Activated T-cell treated with anti-CD3 and anti-CD28 coated beads, Interleukin-2, amount 50 U/mL, for 72 hours (primary cell): ENCODE measurements around the gene DPYD. TPM values are rescaled to one million over a fixed set of nuclear protein-coding genes. Genes with fewer than 3 reads are reported as not detected.

ENCODE experiments used
- ATAC-seq, 2 donors: fragments of 150-1000 bp; cut with Tn5 transposase; replicated peaks in 1 of 2; 2 replicates each; pipeline ENCODE4 v1.10.0; 2021; ENCODE audit warnings: moderate library complexity in 2 of 2, mild to moderate bottlenecking in 1 of 2
- DNase-seq, 2 donors: peaks; one replicate each; pipeline ENCODE4 v3.0.0; 2021 to 2022; ENCODE audit warnings: mixed read lengths in 1 of 2
- H3K27ac Mint-ChIP-seq: one replicate; pipeline ENCODE4 v1.8.0; 2022; ENCODE audit warnings: mild to moderate bottlenecking, moderate library complexity, mixed read lengths
- H3K27me3 Mint-ChIP-seq: one replicate; pipeline ENCODE4 v1.8.0; 2022; ENCODE audit warnings: low read depth, mixed read lengths
- H3K36me3 Mint-ChIP-seq, 2 donors: one replicate each; pipeline ENCODE4 v1.8.0; 2022; ENCODE audit warnings: mixed read lengths in 2 of 2, mild to moderate bottlenecking in 1 of 2; ENCODE audit not compliant: insufficient read depth in 2 of 2
- H3K4me1 Mint-ChIP-seq: one replicate; pipeline ENCODE4 v1.8.0; 2022; ENCODE audit warnings: low read depth, mixed read lengths
- H3K4me3 Mint-ChIP-seq, 2 donors: one replicate each; pipeline ENCODE4 v1.8.0; 2022; ENCODE audit warnings: mild to moderate bottlenecking in 2 of 2, mixed read lengths in 2 of 2, moderate library complexity in 2 of 2
- H3K9me3 Mint-ChIP-seq, 2 donors: one replicate each; pipeline ENCODE4 v1.8.0; 2022; ENCODE audit warnings: mixed read lengths in 2 of 2
- total RNA-seq, 2 donors: library from RNA; stranded (reverse); gene quantifications; one replicate each; pipeline ENCODE4 v1.2.3, GENCODE V29; 2022

DPYD gene
- total RNA-seq, 2 donors from 2014 or later = 13.4 to 18.2 TPM

DNA sequence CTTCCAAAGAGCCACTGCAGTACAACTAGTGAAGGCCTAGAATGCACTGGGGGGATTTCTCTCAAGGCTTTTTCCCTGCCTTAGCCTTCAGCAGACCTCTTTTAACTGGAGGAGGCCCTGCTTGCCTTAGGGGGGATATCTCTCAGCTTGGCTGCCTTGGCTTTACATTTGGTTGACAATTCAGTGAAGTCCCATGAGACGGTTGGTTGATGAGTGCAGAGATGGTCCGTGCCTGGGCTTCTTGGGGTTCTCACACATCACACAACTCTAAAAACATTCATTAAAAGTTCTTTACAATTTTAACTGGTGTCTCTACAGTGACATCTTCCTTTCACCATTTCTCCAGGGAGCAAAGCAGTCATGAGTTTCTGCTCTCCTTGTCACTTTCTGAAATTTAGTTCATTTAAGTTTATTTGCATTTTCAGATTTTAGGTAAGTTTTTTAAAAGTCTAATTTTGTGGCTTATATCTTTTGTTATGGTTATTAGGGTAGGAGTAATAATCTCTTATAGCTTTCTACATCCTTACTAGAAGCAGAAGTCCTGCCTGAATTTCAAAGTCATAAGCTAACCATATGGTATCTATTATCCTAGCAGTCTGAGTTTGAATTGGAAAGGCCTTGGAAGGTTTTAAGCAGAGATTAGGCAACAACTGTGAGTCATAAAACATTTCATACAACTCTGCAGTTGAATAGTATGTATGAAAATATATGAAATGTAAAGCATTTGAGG is 487.6 kb downstream of the DPYD start:
- Mint-ChIP-seq H3K36me3 (no peaks in the 10 kb centered on the region), H3K27ac (no peak overlapping the region), H3K4me1 (no peaks in the 10 kb centered on the region), H3K27me3 (no peaks in the 10 kb centered on the region), H3K4me3 (no peak overlapping the region), H3K9me3 (no peaks in the 10 kb centered on the region)
- DNase-seq (no peak), ATAC-seq (no peak)

DNA sequence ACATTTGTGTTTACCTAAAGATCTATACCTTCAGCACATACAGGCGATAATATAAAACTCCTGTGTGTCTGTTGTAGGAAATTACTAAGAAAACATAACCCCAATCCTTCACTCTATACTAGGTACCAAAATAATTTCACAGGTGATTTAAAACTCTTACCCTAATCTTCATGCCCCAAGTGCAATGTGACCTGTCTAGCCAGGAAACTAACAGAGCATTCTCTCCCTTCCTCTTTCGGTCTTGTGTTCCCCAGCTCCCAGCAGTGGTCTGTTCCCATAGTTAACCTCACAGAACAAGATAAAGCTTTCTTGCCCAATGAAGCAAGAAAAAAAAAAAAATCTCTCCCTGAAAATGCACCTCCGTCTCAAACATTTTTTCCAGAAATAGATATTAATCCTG is 493.5 kb downstream of the DPYD start:
- H3K4me3 Mint-ChIP-seq = no peak overlapping the region
- no peaks in the 10 kb centered on the region for H3K4me1 Mint-ChIP-seq
- H3K27me3 Mint-ChIP-seq = no peaks in the 10 kb centered on the region
- H3K9me3 Mint-ChIP-seq = no peaks in the 10 kb centered on the region
- no peak for DNase-seq
- ATAC-seq = no peak
- no peaks in the 10 kb centered on the region for H3K36me3 Mint-ChIP-seq
- no peak overlapping the region for H3K27ac Mint-ChIP-seq

- Mint-ChIP-seq H3K27ac (no peak overlapping the region), H3K27me3 (no peaks in the 10 kb centered on the region), H3K4me1 (no peaks in the 10 kb centered on the region), H3K9me3 (no peaks in the 10 kb centered on the region), H3K36me3 (no peaks in the 10 kb centered on the region), H3K4me3 (no peak overlapping the region)
- DNase-seq (no peak), ATAC-seq (no peak)
These were observed 496.6 kb downstream of the DPYD start for GRCh38 chr1:97424209-97424608.

- Mint-ChIP-seq H3K27me3 (no peaks in the 10 kb centered on the region), H3K9me3 (no peaks in the 10 kb centered on the region), H3K4me1 (no peaks in the 10 kb centered on the region), H3K4me3 (no peak overlapping the region), H3K27ac (no peak overlapping the region), H3K36me3 (no peaks in the 10 kb centered on the region)
- DNase-seq = no peak
- ATAC-seq = no peak
These were observed 497.4 kb downstream of the DPYD start for GRCh38 chr1:97423403-97423802.

- Mint-ChIP-seq H3K36me3 (no peaks in the 10 kb centered on the region), H3K27me3 (no peaks in the 10 kb centered on the region), H3K27ac (no peak overlapping the region), H3K9me3 (no peaks in the 10 kb centered on the region), H3K4me3 (no peak overlapping the region), H3K4me1 (no peaks in the 10 kb centered on the region)
- DNase-seq = no peak
- no peak for ATAC-seq
These were observed 503.2 kb downstream of the DPYD start for GRCh38 chr1:97417661-97418060.

- no peak for DNase-seq
- H3K27ac Mint-ChIP-seq = no peak overlapping the region
- no peak overlapping the region for H3K4me3 Mint-ChIP-seq
- H3K4me1 Mint-ChIP-seq = no peaks in the 10 kb centered on the region
- ATAC-seq = no peak
- no peaks in the 10 kb centered on the region for H3K27me3 Mint-ChIP-seq
- no peaks in the 10 kb centered on the region for H3K36me3 Mint-ChIP-seq
- H3K9me3 Mint-ChIP-seq = no peaks in the 10 kb centered on the region
These were observed 506.0 kb downstream of the DPYD start for GRCh38 chr1:97414682-97415312.

GRCh38 chr1:97412737-97413136 is 508.1 kb downstream of the DPYD start:
- ATAC-seq = no peak
- Mint-ChIP-seq H3K9me3 (no peaks in the 10 kb centered on the region), H3K4me1 (no peaks in the 10 kb centered on the region), H3K4me3 (no peak overlapping the region), H3K27me3 (no peaks in the 10 kb centered on the region), H3K27ac (no peak overlapping the region), H3K36me3 (no peaks in the 10 kb centered on the region)
- DNase-seq = no peak

DNA sequence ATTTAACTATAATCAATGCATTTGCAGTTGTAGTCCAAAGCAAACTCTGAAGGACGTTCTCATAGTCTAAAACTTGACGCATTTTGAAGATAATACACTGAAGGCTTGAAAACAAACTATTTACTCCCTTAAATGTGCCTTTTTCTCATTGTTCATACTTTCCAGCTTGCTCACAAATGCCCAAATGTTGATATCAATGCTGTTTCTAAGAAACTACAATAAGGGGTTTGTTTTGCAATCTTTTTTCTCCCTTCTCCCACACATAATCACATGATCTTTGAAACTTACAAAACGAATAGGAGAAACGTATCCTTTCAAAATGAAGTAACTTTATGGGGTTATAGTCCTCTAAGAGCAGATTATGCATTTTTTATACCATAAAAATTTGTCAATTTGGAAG is 508.7 kb downstream of the DPYD start:
- Mint-ChIP-seq H3K27ac (no peak overlapping the region), H3K9me3 (no peaks in the 10 kb centered on the region), H3K4me1 (no peaks in the 10 kb centered on the region), H3K36me3 (no peaks in the 10 kb centered on the region), H3K4me3 (no peak overlapping the region), H3K27me3 (no peaks in the 10 kb centered on the region)
- no peak for DNase-seq
- no peak for ATAC-seq

GRCh38 chr1:97396463-97396862 is 524.4 kb downstream of the DPYD start:
- Mint-ChIP-seq H3K27me3 (no peaks in the 10 kb centered on the region), H3K4me1 (no peaks in the 10 kb centered on the region), H3K27ac (no peak overlapping the region), H3K36me3 (peaks cover 2 to 9% of the 10 kb centered on the region in 2 donors), H3K4me3 (no peak overlapping the region), H3K9me3 (peaks cover 1 to 8% of the 10 kb centered on the region in 2 donors)
- no peak for DNase-seq
- no peak for ATAC-seq

- no peak for DNase-seq
- Mint-ChIP-seq H3K27ac (no peak overlapping the region), H3K9me3 (peaks cover 0 to 3% of the 10 kb centered on the region in 2 donors), H3K4me1 (no peaks in the 10 kb centered on the region), H3K4me3 (no peak overlapping the region), H3K27me3 (no peaks in the 10 kb centered on the region), H3K36me3 (peaks cover 2 to 9% of the 10 kb centered on the region in 2 donors)
- no peak for ATAC-seq
These were observed 528.1 kb downstream of the DPYD start for GRCh38 chr1:97392701-97393100.

- Mint-ChIP-seq H3K36me3 (no peaks in the 10 kb centered on the region), H3K27ac (no peak overlapping the region), H3K27me3 (no peaks in the 10 kb centered on the region), H3K9me3 (no peaks in the 10 kb centered on the region), H3K4me1 (no peaks in the 10 kb centered on the region), H3K4me3 (no peak overlapping the region)
- ATAC-seq = no peak
- DNase-seq = no peak
These were observed 535.1 kb downstream of the DPYD start for GRCh38 chr1:97385536-97386277.

DNA sequence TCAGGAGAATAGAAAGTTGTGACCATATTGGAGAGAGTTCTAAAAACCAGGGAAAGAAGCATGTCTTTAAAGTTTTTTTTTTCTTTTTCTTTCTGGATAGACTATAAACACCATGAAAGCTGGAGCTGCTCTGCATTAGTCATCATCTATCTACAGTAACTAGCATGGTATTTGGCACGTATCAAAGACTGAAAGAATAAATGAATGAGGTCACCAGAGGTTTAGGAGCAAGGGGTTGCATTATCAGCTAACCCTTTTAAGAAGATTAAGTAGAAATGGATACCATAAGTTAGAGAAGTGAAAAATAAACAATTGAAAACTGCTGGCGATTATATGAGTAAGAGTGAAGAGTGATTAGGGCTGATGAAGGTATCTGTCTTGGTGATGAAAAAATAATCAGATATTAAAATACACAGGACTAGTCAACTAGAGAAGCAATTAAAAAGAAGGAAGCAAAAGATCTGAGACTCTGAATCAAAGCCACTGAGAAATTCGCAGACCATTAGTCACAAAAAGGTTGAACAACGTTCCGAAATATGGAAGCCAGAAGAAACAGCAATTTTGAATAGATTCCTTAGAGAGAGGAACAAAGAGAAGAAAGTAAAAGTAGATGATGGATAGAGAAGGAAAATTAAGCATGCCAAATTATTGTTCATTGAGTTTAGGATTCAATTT is 536.4 kb downstream of the DPYD start:
- no peaks in the 10 kb centered on the region for H3K9me3 Mint-ChIP-seq
- H3K27ac Mint-ChIP-seq = no peak overlapping the region
- H3K4me1 Mint-ChIP-seq = peaks cover 7% of the 10 kb centered on the region
- H3K4me3 Mint-ChIP-seq = no peak overlapping the region
- ATAC-seq (no peak), DNase-seq (no peak)
- no peaks in the 10 kb centered on the region for H3K36me3 Mint-ChIP-seq
- no peaks in the 10 kb centered on the region for H3K27me3 Mint-ChIP-seq

DNA sequence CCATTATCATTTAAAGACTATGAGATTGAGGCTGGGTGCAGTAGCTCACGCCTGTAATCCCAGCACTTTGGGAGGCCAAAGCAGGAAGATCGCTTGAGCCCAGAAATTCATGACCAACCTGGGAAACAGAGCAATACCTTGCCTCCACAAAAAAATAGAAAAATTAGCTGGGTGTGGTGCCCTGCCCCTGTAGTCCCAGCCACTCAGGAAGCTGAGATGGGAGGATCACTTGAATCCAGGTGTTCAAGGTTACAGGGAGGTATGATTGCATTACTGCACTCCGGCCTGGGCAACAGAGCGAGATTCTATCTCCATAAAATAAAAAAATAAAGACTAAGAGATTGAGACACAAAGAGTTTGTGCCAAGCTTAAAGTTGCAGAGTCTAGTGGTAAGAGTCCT is 537.0 kb downstream of the DPYD start:
- H3K4me1 Mint-ChIP-seq = peaks cover 8% of the 10 kb centered on the region
- H3K9me3 Mint-ChIP-seq = no peaks in the 10 kb centered on the region
- ATAC-seq (no peak), DNase-seq (no peak)
- no peak overlapping the region for H3K4me3 Mint-ChIP-seq
- H3K27me3 Mint-ChIP-seq = no peaks in the 10 kb centered on the region
- no peaks in the 10 kb centered on the region for H3K36me3 Mint-ChIP-seq
- no peak overlapping the region for H3K27ac Mint-ChIP-seq
